GM12878 (cell line): ENCODE data around the gene LARGE1. TPM values are rescaled to one million over a fixed set of nuclear protein-coding genes. Genes with fewer than 3 reads are reported as not detected.

ENCODE experiments used
- ATAC-seq: fragments of 200-7000 bp; cut with Tn5 transposase; 3 replicates; pipeline ENCODE4 v1.9.1; 2020; ENCODE audit warnings: mild to moderate bottlenecking, moderate library complexity
- BruUV-seq: library from RNA; stranded (reverse); fragments of 400-500 nt; replicated peaks from 2 replicates; lab custom pipeline; 2021; lab: Mats Ljungman, UMichigan
- CTCF ChIA-PET: fragments of 300-600 bp; sonication (Branson Sonifier 250); formaldehyde crosslinking; extraction: SDS; loops from one replicate; lab custom pipeline; 2021; ENCODE audit warnings: inconsistent platforms; lab: Yijun Ruan, JAX
- POLR2A ChIA-PET: fragments of 350-600 bp; formaldehyde crosslinking; extraction: SDS; loops from one replicate; lab custom pipeline; 2021; ENCODE audit warnings: inconsistent platforms; lab: Charles Lee
- RAD21 ChIA-PET: fragments of 300-600 bp; sonication (Branson Sonifier 250); formaldehyde crosslinking; loops from one replicate; lab custom pipeline; 2023; ENCODE audit warnings: antibody characterized with exemption; ENCODE audit not compliant: unreplicated experiment; lab: Charles Lee
- SMC1A ChIA-PET: fragments of 300-600 bp; sonication (Branson Sonifier 250); formaldehyde crosslinking; loops from one replicate; lab custom pipeline; 2023; ENCODE audit not compliant: unreplicated experiment, uncharacterized antibody; lab: Charles Lee
- DNase-seq: peaks from one replicate; pipeline ENCODE4 v3.0.0-alpha.2; 2011; ENCODE audit warnings: low read depth, low spot score
- FAIRE-seq: peaks from 3 replicates; lab custom pipeline; 2011; peaks lifted over from hg19 to GRCh38; lab: Jason Lieb, UNC
- H2AFZ ChIP-seq: 2 replicates; pipeline ENCODE4 v1.6.0; 2011; ENCODE audit warnings: low read depth, low read length, control low read depth; ENCODE audit not compliant: control insufficient read depth
- H3K27ac ChIP-seq: 2 replicates; pipeline ENCODE4 v1.5.1; 2011; ENCODE audit warnings: control low read depth; ENCODE audit not compliant: control insufficient read depth, insufficient read depth
- H3K27me3 ChIP-seq, 2 experiments: replicated peaks in 1 of 2; 2 replicates each; pipeline versions ENCODE4 v1.6.0 to v1.6.1; 2011; ENCODE audit warnings: low read length in 1 of 2; ENCODE audit not compliant: control insufficient read depth in 2 of 2, insufficient read depth in 2 of 2
- H3K36me3 ChIP-seq, 2 experiments: 2 replicates each; pipeline ENCODE4 v1.5.1; 2011; ENCODE audit warnings: low read length in 1 of 2; ENCODE audit not compliant: control insufficient read depth in 2 of 2, insufficient read depth in 2 of 2
- H3K4me1 ChIP-seq: 2 replicates; pipeline ENCODE4 v1.6.1; 2011; ENCODE audit warnings: mild to moderate bottlenecking, low read length, moderate library complexity, mixed read lengths; ENCODE audit not compliant: control insufficient read depth, insufficient read depth
- H3K4me2 ChIP-seq: 2 replicates; pipeline ENCODE4 v1.6.0; 2011; ENCODE audit warnings: control low read depth; ENCODE audit not compliant: control insufficient read depth, insufficient read depth
- H3K4me3 ChIP-seq: fragments of 200-600 bp; sonication (generic); 2 replicates; pipeline ENCODE4 v1.5.1; 2016
- H3K79me2 ChIP-seq: 2 replicates; pipeline ENCODE4 v1.6.0; 2011; ENCODE audit warnings: low read length; ENCODE audit not compliant: control insufficient read depth, insufficient read depth
- H3K9ac ChIP-seq: 2 replicates; pipeline ENCODE4 v1.8.0; 2011; ENCODE audit warnings: low read length, control low read depth, mixed read lengths; ENCODE audit not compliant: control insufficient read depth, insufficient read depth
- H3K9me3 ChIP-seq: replicated peaks from 3 replicates; pipeline ENCODE4 v1.5.1; 2011; ENCODE audit warnings: mild to moderate bottlenecking, low read length; ENCODE audit not compliant: control insufficient read depth, insufficient read depth
- H4K20me1 ChIP-seq: 2 replicates; pipeline ENCODE4 v1.6.0; 2011; ENCODE audit not compliant: control insufficient read depth, insufficient read depth
- EED ChIP-seq: sonication (generic); IDR thresholded peaks from 2 replicates; pipeline ENCODE4 v1.6.1; 2016; ENCODE audit warnings: antibody characterized with exemption, low read depth
- LARP7 ChIP-seq: fragments of 450-650 bp; IDR thresholded peaks from 2 replicates; pipeline ENCODE4 v1.6.1; 2017; ENCODE audit warnings: mild to moderate bottlenecking
- MEF2B ChIP-seq: fragments of 450-650 bp; IDR thresholded peaks from 2 replicates; pipeline ENCODE4 v1.6.1; 2018; ENCODE audit warnings: mild to moderate bottlenecking, moderate library complexity; ENCODE audit not compliant: partially characterized antibody, poor library complexity, severe bottlenecking
- POLR2AphosphoS2 ChIP-seq: IDR thresholded peaks from 2 replicates; pipeline ENCODE4 v1.6.1; 2011; ENCODE audit warnings: low read depth, mild to moderate bottlenecking, low read length, improper control_type of control experiment, moderate library complexity
- RCOR1 ChIP-seq: conservative IDR thresholded peaks from 2 replicates; pipeline ENCODE4 v1.6.1; 2012; ENCODE audit warnings: low read depth, low read length, improper control_type of control experiment
- SMAD1 ChIP-seq: fragments of 450-650 bp; IDR thresholded peaks from 2 replicates; pipeline ENCODE4 v1.6.1; 2018; ENCODE audit warnings: mild to moderate bottlenecking, low read depth; ENCODE audit not compliant: partially characterized antibody
- WGBS: methylation state at CpG from one replicate; pipeline ENCODE4 v1.1.6; 2016; ENCODE audit warnings: low lambda C conversion rate; ENCODE audit not compliant: insufficient replicate concordance, insufficient coverage; ENCODE audit errors: missing lambda C conversion rate; 5-methylcytosine and 5-hydroxymethylcytosine counted together
- in situ Hi-C: fragments of 300-500 bp; cut with MboI; formaldehyde crosslinking; loops from 9 replicates; pipeline ENCODE4 v1.14.3; 2018; ENCODE audit warnings: mixed read lengths
- intact Hi-C: fragments of 100-400 bp; cut with micrococcal nuclease; formaldehyde crosslinking; loops from one replicate; pipeline ENCODE4 v1.14.2; 2022; ENCODE audit not compliant: unreplicated experiment
- polyA plus RNA-seq, 11 experiments: library from polyadenylated mRNA; depleted of rRNA in 4 of 11; unstranded in 6 of 11; stranded (reverse) in 5 of 11; fragments of >200 nt; fragmentation: Nextera tagmentation in 4 of 11; fragmentation: Illumina TruSeq in 1 of 11; extraction: Ambion mirVana in 4 of 11; extraction: Trizol in 1 of 11; gene quantifications; 1 replicate in 1 of 11; 2 replicates in 10 of 11; pipeline versions ENCODE4 v1.2.1 to v1.2.3, GENCODE V29; 2011 to 2016; ENCODE audit warnings: inconsistent platforms in 2 of 11, missing spikeins in 2 of 11, low read depth in 1 of 11
- total RNA-seq, 4 experiments: library from RNA; depleted of rRNA in 3 of 4; stranded (reverse); fragments of >200 nt in 3 of 4; fragmentation: Illumina TruSeq in 1 of 4; extraction: Trizol in 1 of 4; gene quantifications; 2 replicates each; pipeline versions ENCODE4 v1.2.1 to v1.2.3, GENCODE V29; 2013 to 2021
- TF ChIP-seq, protein P1 (sequence below): fragments of 450-650 bp; IDR thresholded peaks from 2 replicates; pipeline ENCODE4 v1.6.1; 2016; ENCODE audit warnings: mild to moderate bottlenecking, moderate library complexity, borderline replicate concordance
- TF ChIP-seq, protein P2 (sequence below): fragments of 450-650 bp; conservative IDR thresholded peaks from 2 replicates; pipeline ENCODE4 v1.6.1; 2017; ENCODE audit warnings: mild to moderate bottlenecking, moderate library complexity
- TF ChIP-seq, protein P3 (sequence below): IDR thresholded peaks from 2 replicates; pipeline ENCODE4 v1.6.1; 2012; ENCODE audit warnings: low read depth, low read length, improper control_type of control experiment
- TF ChIP-seq, protein P4 (sequence below): fragments of 450-650 bp; IDR thresholded peaks from 2 replicates; pipeline ENCODE4 v1.6.1; 2017; ENCODE audit warnings: mild to moderate bottlenecking, moderate library complexity

Gene LARGE1
- total and polyA plus RNA-seq, 10 of the 15 experiments (the other 5 are each of a cell fraction or from before 2014, with no cell fraction given): 3.2 to 41.4 (median 17.3) TPM

DNA sequence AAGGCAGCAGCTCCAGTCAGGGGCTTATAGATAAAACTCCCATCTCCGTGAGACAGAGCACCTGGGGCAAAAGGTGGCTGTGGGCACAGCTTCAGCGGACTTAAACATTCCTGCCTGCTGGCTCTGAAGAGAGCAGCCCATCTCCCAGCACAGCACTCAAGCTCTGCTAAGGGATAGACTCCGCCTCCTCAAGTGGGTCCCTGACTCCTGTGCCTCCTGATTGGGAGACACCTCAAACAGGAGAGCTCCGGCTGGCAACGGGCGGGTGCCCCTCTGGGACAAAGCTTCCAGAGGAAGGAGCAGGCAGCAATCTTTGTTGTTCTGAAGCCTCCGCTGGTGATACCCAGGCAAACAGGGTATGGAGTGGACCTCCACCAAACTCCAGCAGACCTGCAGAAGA lies 279.4 kb downstream of the LARGE1 start:
- ChIA-PET SMC1A (no interaction called here), POLR2A (no interaction called here), CTCF (no interaction called here), RAD21 (no interaction called here)
- no peak overlapping the region for H2AFZ ChIP-seq
- in situ Hi-C loops (no loop called here), intact Hi-C loops (no loop called here)
- no peak overlapping the region for H3K4me3 ChIP-seq
- H3K4me2 ChIP-seq: no peak overlapping the region
- no peaks in the 10 kb centered on the region for H3K27me3 ChIP-seq
- H3K36me3 ChIP-seq: no peaks in the 10 kb centered on the region; a peak in 3 of 4 replicates
- ATAC-seq (no peak), FAIRE-seq (no peak), DNase-seq (no peak)
- no peak overlapping the region for H3K27ac ChIP-seq
- 98% methylated on average over 7 of the region's 7 CpGs for WGBS
- BruUV-seq: no TSS peak
- no peaks in the 10 kb centered on the region; the same call in 2 of the 3 replicates for H3K9me3 ChIP-seq
- no peak overlapping the region for H3K9ac ChIP-seq
- no peaks in the 10 kb centered on the region for H3K4me1 ChIP-seq
- H3K79me2 ChIP-seq: no peaks in the 10 kb centered on the region
- H4K20me1 ChIP-seq: no peaks in the 10 kb centered on the region
- no peak for TF ChIP-seq POLR2AphosphoS2
- TF ChIP-seq SMAD1: no peak
- TF ChIP-seq RCOR1: no peak
- TF ChIP-seq, protein P1, sequence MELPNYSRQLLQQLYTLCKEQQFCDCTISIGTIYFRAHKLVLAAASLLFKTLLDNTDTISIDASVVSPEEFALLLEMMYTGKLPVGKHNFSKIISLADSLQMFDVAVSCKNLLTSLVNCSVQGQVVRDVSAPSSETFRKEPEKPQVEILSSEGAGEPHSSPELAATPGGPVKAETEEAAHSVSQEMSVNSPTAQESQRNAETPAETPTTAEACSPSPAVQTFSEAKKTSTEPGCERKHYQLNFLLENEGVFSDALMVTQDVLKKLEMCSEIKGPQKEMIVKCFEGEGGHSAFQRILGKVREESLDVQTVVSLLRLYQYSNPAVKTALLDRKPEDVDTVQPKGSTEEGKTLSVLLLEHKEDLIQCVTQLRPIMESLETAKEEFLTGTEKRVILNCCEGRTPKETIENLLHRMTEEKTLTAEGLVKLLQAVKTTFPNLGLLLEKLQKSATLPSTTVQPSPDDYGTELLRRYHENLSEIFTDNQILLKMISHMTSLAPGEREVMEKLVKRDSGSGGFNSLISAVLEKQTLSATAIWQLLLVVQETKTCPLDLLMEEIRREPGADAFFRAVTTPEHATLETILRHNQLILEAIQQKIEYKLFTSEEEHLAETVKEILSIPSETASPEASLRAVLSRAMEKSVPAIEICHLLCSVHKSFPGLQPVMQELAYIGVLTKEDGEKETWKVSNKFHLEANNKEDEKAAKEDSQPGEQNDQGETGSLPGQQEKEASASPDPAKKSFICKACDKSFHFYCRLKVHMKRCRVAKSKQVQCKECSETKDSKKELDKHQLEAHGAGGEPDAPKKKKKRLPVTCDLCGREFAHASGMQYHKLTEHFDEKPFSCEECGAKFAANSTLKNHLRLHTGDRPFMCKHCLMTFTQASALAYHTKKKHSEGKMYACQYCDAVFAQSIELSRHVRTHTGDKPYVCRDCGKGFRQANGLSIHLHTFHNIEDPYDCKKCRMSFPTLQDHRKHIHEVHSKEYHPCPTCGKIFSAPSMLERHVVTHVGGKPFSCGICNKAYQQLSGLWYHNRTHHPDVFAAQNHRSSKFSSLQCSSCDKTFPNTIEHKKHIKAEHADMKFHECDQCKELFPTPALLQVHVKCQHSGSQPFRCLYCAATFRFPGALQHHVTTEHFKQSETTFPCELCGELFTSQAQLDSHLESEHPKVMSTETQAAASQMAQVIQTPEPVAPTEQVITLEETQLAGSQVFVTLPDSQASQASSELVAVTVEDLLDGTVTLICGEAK: no peak
- TF ChIP-seq MEF2B: no peak
- no peak for TF ChIP-seq EED
- TF ChIP-seq, protein P2, sequence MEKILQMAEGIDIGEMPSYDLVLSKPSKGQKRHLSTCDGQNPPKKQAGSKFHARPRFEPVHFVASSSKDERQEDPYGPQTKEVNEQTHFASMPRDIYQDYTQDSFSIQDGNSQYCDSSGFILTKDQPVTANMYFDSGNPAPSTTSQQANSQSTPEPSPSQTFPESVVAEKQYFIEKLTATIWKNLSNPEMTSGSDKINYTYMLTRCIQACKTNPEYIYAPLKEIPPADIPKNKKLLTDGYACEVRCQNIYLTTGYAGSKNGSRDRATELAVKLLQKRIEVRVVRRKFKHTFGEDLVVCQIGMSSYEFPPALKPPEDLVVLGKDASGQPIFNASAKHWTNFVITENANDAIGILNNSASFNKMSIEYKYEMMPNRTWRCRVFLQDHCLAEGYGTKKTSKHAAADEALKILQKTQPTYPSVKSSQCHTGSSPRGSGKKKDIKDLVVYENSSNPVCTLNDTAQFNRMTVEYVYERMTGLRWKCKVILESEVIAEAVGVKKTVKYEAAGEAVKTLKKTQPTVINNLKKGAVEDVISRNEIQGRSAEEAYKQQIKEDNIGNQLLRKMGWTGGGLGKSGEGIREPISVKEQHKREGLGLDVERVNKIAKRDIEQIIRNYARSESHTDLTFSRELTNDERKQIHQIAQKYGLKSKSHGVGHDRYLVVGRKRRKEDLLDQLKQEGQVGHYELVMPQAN: no peak
- no peak for TF ChIP-seq LARP7
- TF ChIP-seq, protein P3, sequence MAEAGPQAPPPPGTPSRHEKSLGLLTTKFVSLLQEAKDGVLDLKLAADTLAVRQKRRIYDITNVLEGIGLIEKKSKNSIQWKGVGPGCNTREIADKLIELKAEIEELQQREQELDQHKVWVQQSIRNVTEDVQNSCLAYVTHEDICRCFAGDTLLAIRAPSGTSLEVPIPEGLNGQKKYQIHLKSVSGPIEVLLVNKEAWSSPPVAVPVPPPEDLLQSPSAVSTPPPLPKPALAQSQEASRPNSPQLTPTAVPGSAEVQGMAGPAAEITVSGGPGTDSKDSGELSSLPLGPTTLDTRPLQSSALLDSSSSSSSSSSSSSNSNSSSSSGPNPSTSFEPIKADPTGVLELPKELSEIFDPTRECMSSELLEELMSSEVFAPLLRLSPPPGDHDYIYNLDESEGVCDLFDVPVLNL: no peak
- TF ChIP-seq, protein P4, sequence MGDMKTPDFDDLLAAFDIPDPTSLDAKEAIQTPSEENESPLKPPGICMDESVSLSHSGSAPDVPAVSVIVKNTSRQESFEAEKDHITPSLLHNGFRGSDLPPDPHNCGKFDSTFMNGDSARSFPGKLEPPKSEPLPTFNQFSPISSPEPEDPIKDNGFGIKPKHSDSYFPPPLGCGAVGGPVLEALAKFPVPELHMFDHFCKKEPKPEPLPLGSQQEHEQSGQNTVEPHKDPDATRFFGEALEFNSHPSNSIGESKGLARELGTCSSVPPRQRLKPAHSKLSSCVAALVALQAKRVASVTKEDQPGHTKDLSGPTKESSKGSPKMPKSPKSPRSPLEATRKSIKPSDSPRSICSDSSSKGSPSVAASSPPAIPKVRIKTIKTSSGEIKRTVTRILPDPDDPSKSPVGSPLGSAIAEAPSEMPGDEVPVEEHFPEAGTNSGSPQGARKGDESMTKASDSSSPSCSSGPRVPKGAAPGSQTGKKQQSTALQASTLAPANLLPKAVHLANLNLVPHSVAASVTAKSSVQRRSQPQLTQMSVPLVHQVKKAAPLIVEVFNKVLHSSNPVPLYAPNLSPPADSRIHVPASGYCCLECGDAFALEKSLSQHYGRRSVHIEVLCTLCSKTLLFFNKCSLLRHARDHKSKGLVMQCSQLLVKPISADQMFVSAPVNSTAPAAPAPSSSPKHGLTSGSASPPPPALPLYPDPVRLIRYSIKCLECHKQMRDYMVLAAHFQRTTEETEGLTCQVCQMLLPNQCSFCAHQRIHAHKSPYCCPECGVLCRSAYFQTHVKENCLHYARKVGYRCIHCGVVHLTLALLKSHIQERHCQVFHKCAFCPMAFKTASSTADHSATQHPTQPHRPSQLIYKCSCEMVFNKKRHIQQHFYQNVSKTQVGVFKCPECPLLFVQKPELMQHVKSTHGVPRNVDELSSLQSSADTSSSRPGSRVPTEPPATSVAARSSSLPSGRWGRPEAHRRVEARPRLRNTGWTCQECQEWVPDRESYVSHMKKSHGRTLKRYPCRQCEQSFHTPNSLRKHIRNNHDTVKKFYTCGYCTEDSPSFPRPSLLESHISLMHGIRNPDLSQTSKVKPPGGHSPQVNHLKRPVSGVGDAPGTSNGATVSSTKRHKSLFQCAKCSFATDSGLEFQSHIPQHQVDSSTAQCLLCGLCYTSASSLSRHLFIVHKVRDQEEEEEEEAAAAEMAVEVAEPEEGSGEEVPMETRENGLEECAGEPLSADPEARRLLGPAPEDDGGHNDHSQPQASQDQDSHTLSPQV: no peak
